Muscle of leg (tissue), 11 donors: ENCODE results near the gene SH3RF1. TPM values are rescaled to one million over a fixed set of nuclear protein-coding genes. Genes with fewer than 3 reads are reported as not detected.

Source experiments
- DNase-seq: peaks from one replicate; pipeline ENCODE4 v3.0.0; 2013
- H3K27ac ChIP-seq: one replicate; pipeline ENCODE4 v1.5.1; 2013; ENCODE audit warnings: mild to moderate bottlenecking, low read length, control low read depth
- H3K27me3 ChIP-seq: one replicate; pipeline ENCODE4 v1.6.1; 2013; ENCODE audit warnings: low read length; ENCODE audit not compliant: control insufficient read depth, insufficient read depth
- H3K36me3 ChIP-seq: one replicate; pipeline ENCODE4 v1.6.1; 2013; ENCODE audit warnings: low read length; ENCODE audit not compliant: control insufficient read depth, insufficient read depth
- H3K4me1 ChIP-seq: one replicate; pipeline ENCODE4 v1.6.1; 2013; ENCODE audit warnings: low read length; ENCODE audit not compliant: control insufficient read depth, insufficient read depth
- H3K4me3 ChIP-seq: one replicate; pipeline ENCODE4 v1.5.1; 2013; ENCODE audit warnings: low read length, control low read depth
- H3K9me3 ChIP-seq: replicated peaks from 2 replicates; pipeline ENCODE4 v1.6.1; 2013; ENCODE audit warnings: low read depth, low read length; ENCODE audit not compliant: control insufficient read depth
- WGBS: methylation state at CpG from one replicate; pipeline ENCODE4 v1.1.5; 2013; ENCODE audit warnings: missing lambda C conversion rate; ENCODE audit not compliant: insufficient coverage; 5-methylcytosine and 5-hydroxymethylcytosine counted together
- polyA plus RNA-seq, 8 donors: library from polyadenylated mRNA; unstranded; fragments of 120-200 nt; gene quantifications; one replicate each; pipeline versions ENCODE4 v1.2.1 to v1.2.3, GENCODE V29; 2013; ENCODE audit warnings: inconsistent platforms in 1 of 8, low replicate concordance in 1 of 8; ENCODE audit not compliant: insufficient read length in 8 of 8, insufficient read depth in 1 of 8
- total RNA-seq: library from RNA; stranded (reverse); fragments of 120-200 nt; gene quantifications from one replicate; pipeline ENCODE4 v1.2.4, GENCODE V29; 2013

The SH3RF1 gene
- total and polyA plus RNA-seq, 9 donors: 10.7 to 19.4 (median 16.3) TPM

GRCh38 chr4:169229571-169230028 is 41.2 kb downstream of the SH3RF1 start:
- Histone ChIP-seq H3K4me1 (no peaks in the 10 kb centered on the region), H3K36me3 (no peaks in the 10 kb centered on the region), H3K9me3 (no peaks in the 10 kb centered on the region), H3K4me3 (no peak overlapping the region), H3K27me3 (no peaks in the 10 kb centered on the region), H3K27ac (no peak overlapping the region)
- DNase-seq: peak; percentile 20
- no CpG with 5 or more reads among the region's 6 CpGs for WGBS

- WGBS: no CpG with 5 or more reads among the region's 1 CpG
- H3K27ac ChIP-seq: no peak overlapping the region
- no peaks in the 10 kb centered on the region for H3K9me3 ChIP-seq
- no peaks in the 10 kb centered on the region for H3K27me3 ChIP-seq
- no peaks in the 10 kb centered on the region for H3K4me1 ChIP-seq
- no peak overlapping the region for H3K4me3 ChIP-seq
- H3K36me3 ChIP-seq: no peaks in the 10 kb centered on the region
- DNase-seq: no peak
These were observed 42.7 kb downstream of the SH3RF1 start for GRCh38 chr4:169228076-169228475.

- Histone ChIP-seq H3K4me3 (no peak overlapping the region), H3K4me1 (no peaks in the 10 kb centered on the region), H3K27ac (no peak overlapping the region), H3K27me3 (no peaks in the 10 kb centered on the region), H3K9me3 (no peaks in the 10 kb centered on the region), H3K36me3 (no peaks in the 10 kb centered on the region)
- no peak for DNase-seq
These were observed 44.2 kb downstream of the SH3RF1 start for GRCh38 chr4:169226565-169226964.

DNA sequence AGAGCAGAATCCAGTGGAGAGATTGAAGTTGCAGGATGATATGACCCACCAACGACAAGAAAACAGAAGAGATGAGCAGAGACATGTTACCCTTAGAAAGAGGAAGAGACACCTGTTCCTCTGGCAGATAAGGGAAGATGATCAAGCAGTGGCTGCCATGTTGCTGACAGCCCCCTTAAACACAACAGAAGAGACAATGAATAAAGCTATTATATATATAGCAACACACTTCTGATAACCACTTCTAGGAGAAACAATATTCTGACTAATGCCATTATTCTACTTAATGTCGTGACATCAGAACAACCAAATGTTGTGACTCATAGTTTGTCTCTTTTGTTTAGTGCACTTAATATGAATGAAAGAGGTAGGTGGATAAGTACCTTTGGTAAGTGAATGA is 44.9 kb downstream of the SH3RF1 start:
- Histone ChIP-seq H3K4me1 (no peaks in the 10 kb centered on the region), H3K36me3 (no peaks in the 10 kb centered on the region), H3K9me3 (no peaks in the 10 kb centered on the region), H3K4me3 (no peak overlapping the region), H3K27me3 (no peaks in the 10 kb centered on the region), H3K27ac (no peak overlapping the region)
- 0% methylated on average over 1 of the region's 2 CpGs for WGBS
- no peak for DNase-seq

GRCh38 chr4:169225058-169225751 is 45.6 kb downstream of the SH3RF1 start:
- Histone ChIP-seq H3K9me3 (no peaks in the 10 kb centered on the region), H3K36me3 (no peaks in the 10 kb centered on the region), H3K27ac (no peak overlapping the region), H3K27me3 (no peaks in the 10 kb centered on the region), H3K4me3 (no peak overlapping the region), H3K4me1 (no peaks in the 10 kb centered on the region)
- DNase-seq: no peak
- WGBS: 80% methylated on average over 2 of the region's 4 CpGs

- no peaks in the 10 kb centered on the region for H3K9me3 ChIP-seq
- H3K4me3 ChIP-seq: no peak overlapping the region
- no peak overlapping the region for H3K27ac ChIP-seq
- WGBS: 67% methylated on average over 6 of the region's 6 CpGs
- H3K27me3 ChIP-seq: no peaks in the 10 kb centered on the region
- peaks cover 2% of the 10 kb centered on the region for H3K4me1 ChIP-seq
- H3K36me3 ChIP-seq: no peaks in the 10 kb centered on the region
- DNase-seq: no peak
These were observed 48.0 kb downstream of the SH3RF1 start for GRCh38 chr4:169222761-169223160.

DNA sequence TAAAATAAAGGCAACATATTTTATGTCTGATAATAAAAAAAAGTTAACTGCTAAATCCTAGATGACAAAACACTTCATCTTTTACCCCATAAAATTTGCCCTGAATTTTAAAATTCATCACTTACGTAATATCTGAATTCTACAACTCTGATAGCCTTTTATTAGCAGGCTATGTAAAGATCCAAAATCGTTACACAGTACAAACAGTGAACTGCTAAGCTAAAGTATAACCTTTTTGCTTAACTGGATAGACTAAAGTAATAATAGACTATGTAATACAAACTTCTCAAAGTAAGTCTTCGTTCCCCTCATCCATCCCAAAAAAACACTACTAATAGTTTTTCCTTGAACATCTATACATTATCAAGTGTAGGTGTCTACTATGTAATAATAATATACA is 49.1 kb downstream of the SH3RF1 start:
- WGBS: 100% methylated on average over 1 of the region's 3 CpGs
- H3K4me3 ChIP-seq: no peak overlapping the region
- H3K4me1 ChIP-seq: peaks cover 2% of the 10 kb centered on the region
- no peak for DNase-seq
- H3K9me3 ChIP-seq: no peaks in the 10 kb centered on the region
- no peaks in the 10 kb centered on the region for H3K27me3 ChIP-seq
- H3K27ac ChIP-seq: no peak overlapping the region
- H3K36me3 ChIP-seq: no peaks in the 10 kb centered on the region

GRCh38 chr4:169220854-169221411 is 49.8 kb downstream of the SH3RF1 start:
- Histone ChIP-seq H3K9me3 (no peaks in the 10 kb centered on the region), H3K4me3 (no peak overlapping the region), H3K27ac (no peak overlapping the region), H3K27me3 (no peaks in the 10 kb centered on the region), H3K4me1 (peaks cover 2% of the 10 kb centered on the region), H3K36me3 (no peaks in the 10 kb centered on the region)
- no CpG with 5 or more reads among the region's 7 CpGs for WGBS
- no peak for DNase-seq

- no peaks in the 10 kb centered on the region for H3K36me3 ChIP-seq
- no peaks in the 10 kb centered on the region for H3K9me3 ChIP-seq
- WGBS: 100% methylated on average over 1 of the region's 3 CpGs
- peaks cover 2% of the 10 kb centered on the region for H3K4me1 ChIP-seq
- no peak overlapping the region for H3K4me3 ChIP-seq
- no peaks in the 10 kb centered on the region for H3K27me3 ChIP-seq
- DNase-seq: no peak
- H3K27ac ChIP-seq: no peak overlapping the region
These were observed 50.3 kb downstream of the SH3RF1 start for GRCh38 chr4:169220447-169220846.

GRCh38 chr4:169219440-169219839 is 51.3 kb downstream of the SH3RF1 start:
- DNase-seq: peak; percentile 76
- H3K4me1 ChIP-seq: peaks cover 2% of the 10 kb centered on the region
- no peak overlapping the region for H3K27ac ChIP-seq
- H3K27me3 ChIP-seq: no peaks in the 10 kb centered on the region
- H3K4me3 ChIP-seq: no peak overlapping the region
- WGBS: no CpG with 5 or more reads among the region's 2 CpGs
- no peaks in the 10 kb centered on the region for H3K9me3 ChIP-seq
- H3K36me3 ChIP-seq: no peaks in the 10 kb centered on the region
